GM21825 (cell line): ENCODE results near the gene TMEM178B.

Experiments
- ATAC-seq: cut with Tn5 transposase; IDR thresholded peaks from one replicate; pipeline ENCODE4 v1.9.1; 2021; ENCODE audit warnings: mild to moderate bottlenecking, moderate library complexity; ENCODE audit not compliant: unreplicated experiment

Gene TMEM178B

GRCh38 chr7:141344153-141344935 is 270.5 kb downstream of the TMEM178B start:
- ATAC-seq = no peak

- ATAC-seq = no peak
Observed at GRCh38 chr7:141348728-141349127, 274.9 kb downstream of the TMEM178B start.

GRCh38 chr7:141349338-141349737 is 275.5 kb downstream of the TMEM178B start:
- no peak for ATAC-seq

GRCh38 chr7:141349804-141350203 is 275.9 kb downstream of the TMEM178B start:
- ATAC-seq = no peak

- no peak for ATAC-seq
Observed at GRCh38 chr7:141351175-141351574, 277.3 kb downstream of the TMEM178B start.

GRCh38 chr7:141352955-141353354 is 279.1 kb downstream of the TMEM178B start:
- ATAC-seq = no peak

- no peak for ATAC-seq
Observed at GRCh38 chr7:141354251-141354650, 280.4 kb downstream of the TMEM178B start.

- ATAC-seq = no peak
Observed at GRCh38 chr7:141355032-141355431, 281.2 kb downstream of the TMEM178B start.

- no peak for ATAC-seq
Observed at GRCh38 chr7:141356161-141356560, 282.3 kb downstream of the TMEM178B start.

- ATAC-seq = no peak
Observed at GRCh38 chr7:141358386-141358785, 284.5 kb downstream of the TMEM178B start.

- ATAC-seq = no peak
Observed at GRCh38 chr7:141359262-141359661, 285.4 kb downstream of the TMEM178B start.

- ATAC-seq = no peak
Observed at GRCh38 chr7:141359740-141360415, 286.0 kb downstream of the TMEM178B start.

GRCh38 chr7:141360416-141360760 is 286.5 kb downstream of the TMEM178B start:
- no peak for ATAC-seq

- no peak for ATAC-seq
Observed at GRCh38 chr7:141360803-141361202, 286.9 kb downstream of the TMEM178B start.

- no peak for ATAC-seq
Observed at GRCh38 chr7:141361479-141361878, 287.6 kb downstream of the TMEM178B start.

GRCh38 chr7:141361960-141362359 is 288.1 kb downstream of the TMEM178B start:
- ATAC-seq = no peak

- ATAC-seq = no peak
Observed at GRCh38 chr7:141362580-141363435, 288.9 kb downstream of the TMEM178B start.

- ATAC-seq = no peak
Observed at GRCh38 chr7:141363748-141364147, 289.9 kb downstream of the TMEM178B start.

- ATAC-seq = no peak
Observed at GRCh38 chr7:141366091-141366621, 292.3 kb downstream of the TMEM178B start.

- ATAC-seq = no peak
Observed at GRCh38 chr7:141369422-141369821, 295.6 kb downstream of the TMEM178B start.

GRCh38 chr7:141370178-141370577 is 296.3 kb downstream of the TMEM178B start:
- ATAC-seq = no peak
